Neural cell (in vitro differentiated cells): Measurements from ENCODE around the gene ZBTB32. TPM values are rescaled to one million over a fixed set of nuclear protein-coding genes. Genes with fewer than 3 reads are reported as not detected.

Experiments used
- H2AFZ ChIP-seq: fragments of 200-600, 300-800 bp; sonication (generic), shearing (Covaris generic); 2 replicates; pipeline ENCODE4 v1.6.0; 2014; ENCODE audit warnings: low read depth, mild to moderate bottlenecking, antibody characterized with exemption, low read length, moderate library complexity
- H3F3A ChIP-seq: fragments of 200-600 bp; shearing (Covaris generic); 2 replicates; pipeline ENCODE4 v1.6.1; 2016; ENCODE audit warnings: mild to moderate bottlenecking, moderate library complexity, mixed read lengths, antibody characterized with exemption, low read length; ENCODE audit not compliant: insufficient read depth, poor library complexity, severe bottlenecking
- H3K27ac ChIP-seq: fragments of 200-600, 300-800 bp; sonication (generic), shearing (Covaris generic); 2 replicates; pipeline ENCODE4 v1.5.1; 2014; ENCODE audit warnings: mild to moderate bottlenecking, low read length, moderate library complexity
- H3K27me3 ChIP-seq: fragments of 300-800, 200-600 bp; sonication (generic), shearing (Covaris generic); 2 replicates; pipeline ENCODE4 v1.6.0; 2014; ENCODE audit warnings: mild to moderate bottlenecking, low read depth, low read length, moderate library complexity; ENCODE audit not compliant: insufficient read depth
- H3K36me3 ChIP-seq: fragments of 300-800, 200-600 bp; sonication (generic), shearing (Covaris generic); 2 replicates; pipeline ENCODE4 v1.5.1; 2014; ENCODE audit warnings: mild to moderate bottlenecking, antibody characterized with exemption, low read length, moderate library complexity; ENCODE audit not compliant: insufficient read depth
- H3K4me2 ChIP-seq: fragments of 300-800, 200-600 bp; sonication (generic), shearing (Covaris generic); 2 replicates; pipeline ENCODE4 v1.6.0; 2014; ENCODE audit warnings: mild to moderate bottlenecking, low read length
- H3K4me3 ChIP-seq: fragments of 300-800, 200-600 bp; sonication (generic), shearing (Covaris generic); 2 replicates; pipeline ENCODE4 v1.5.1; 2014; ENCODE audit warnings: mild to moderate bottlenecking, low read length, moderate library complexity
- H3K79me2 ChIP-seq: fragments of 200-600 bp; shearing (Covaris generic); replicated peaks from 2 replicates; pipeline ENCODE4 v1.6.0; 2014; ENCODE audit warnings: mild to moderate bottlenecking, low read length, moderate library complexity; ENCODE audit not compliant: insufficient read depth
- H3K9ac ChIP-seq: fragments of 300-800, 200-600 bp; sonication (generic), shearing (Covaris generic); 2 replicates; pipeline ENCODE4 v1.6.1; 2016; ENCODE audit warnings: mild to moderate bottlenecking, low read length, mixed read lengths
- H3K9me2 ChIP-seq: fragments of 200-600 bp; shearing (Covaris generic); 2 replicates; pipeline ENCODE4 v1.6.1; 2016; ENCODE audit warnings: mild to moderate bottlenecking, low read length, mixed read lengths; ENCODE audit not compliant: insufficient read depth
- H3K9me3 ChIP-seq: fragments of 200-600, 300-800 bp; sonication (generic), shearing (Covaris generic); 2 replicates; pipeline ENCODE4 v1.6.1; 2016; ENCODE audit warnings: mild to moderate bottlenecking, mixed run types, low read length, moderate library complexity, mixed read lengths
- H4K20me1 ChIP-seq: fragments of 200-600 bp; shearing (Covaris generic); 2 replicates; pipeline ENCODE4 v1.6.1; 2016; ENCODE audit warnings: mild to moderate bottlenecking, mixed run types; ENCODE audit not compliant: insufficient read depth
- CTCF ChIP-seq: fragments of 450-650 bp; IDR thresholded peaks from 2 replicates; pipeline ENCODE4 v1.5.1; 2014; ENCODE audit warnings: antibody characterized with exemption, mild to moderate bottlenecking, moderate library complexity; ENCODE audit not compliant: poor library complexity, severe bottlenecking
- EP300 ChIP-seq: fragments of 450-650 bp; conservative IDR thresholded peaks from 2 replicates; pipeline ENCODE4 v1.6.1; 2014; ENCODE audit warnings: antibody characterized with exemption, mild to moderate bottlenecking, moderate library complexity; ENCODE audit not compliant: poor library complexity, severe bottlenecking
- EZH2 ChIP-seq: fragments of 200-600, 300-800 bp; shearing (Covaris generic), sonication (generic); IDR thresholded peaks from 2 replicates; pipeline ENCODE4 v1.6.1; 2014; ENCODE audit warnings: antibody characterized with exemption, low read length, borderline replicate concordance, mild to moderate bottlenecking; ENCODE audit not compliant: insufficient read depth, poor library complexity, severe bottlenecking
- MXI1 ChIP-seq: fragments of 450-650 bp; conservative IDR thresholded peaks from 2 replicates; pipeline ENCODE4 v1.6.1; 2014; ENCODE audit warnings: antibody characterized with exemption, mild to moderate bottlenecking; ENCODE audit not compliant: poor library complexity, severe bottlenecking
- POLR2AphosphoS5 ChIP-seq: IDR thresholded peaks from 2 replicates; pipeline ENCODE4 v1.6.1; 2012
- RAD21 ChIP-seq: fragments of 450-650 bp; conservative IDR thresholded peaks from 2 replicates; pipeline ENCODE4 v1.6.1; 2014; ENCODE audit warnings: antibody characterized with exemption, mild to moderate bottlenecking, moderate library complexity
- REST ChIP-seq: IDR thresholded peaks from 2 replicates; pipeline ENCODE4 v1.6.1; 2012; ENCODE audit warnings: borderline replicate concordance
- SMC3 ChIP-seq: fragments of 450-650 bp; conservative IDR thresholded peaks from 2 replicates; pipeline ENCODE4 v1.6.1; 2014; ENCODE audit warnings: antibody characterized with exemption, mild to moderate bottlenecking, moderate library complexity; ENCODE audit not compliant: poor library complexity
- TAF1 ChIP-seq: IDR thresholded peaks from 2 replicates; pipeline ENCODE4 v1.6.1; 2012; ENCODE audit warnings: low read depth
- polyA plus RNA-seq: library from polyadenylated mRNA; depleted of rRNA; stranded (reverse); fragments of >200 nt; gene quantifications from 2 replicates; pipeline ENCODE4 v1.2.3, GENCODE V29; 2014

The ZBTB32 gene
- polyA plus RNA-seq, 1 donor from 2014 or later: not detected

GRCh38 chr19:35759697-35760096 lies 55.3 kb downstream of the ZBTB32 start:
- no peak overlapping the region for H3K9ac ChIP-seq
- no peak overlapping the region for H3K27ac ChIP-seq
- H3K36me3 ChIP-seq: no peaks in the 10 kb centered on the region
- H3K4me3 ChIP-seq: no peak overlapping the region
- H3K4me2 ChIP-seq: no peak overlapping the region
- peaks cover 15% of the 10 kb centered on the region for H3K79me2 ChIP-seq
- H3K27me3 ChIP-seq: no peaks in the 10 kb centered on the region
- H3K9me3 ChIP-seq: no peaks in the 10 kb centered on the region
- H3K9me2 ChIP-seq: no peaks in the 10 kb centered on the region
- no peak overlapping the region for H2AFZ ChIP-seq
- no peak for TF ChIP-seq REST
- no peak for TF ChIP-seq TAF1
- no peak for TF ChIP-seq SMC3
- TF ChIP-seq CTCF: no peak
- TF ChIP-seq RAD21: no peak
- no peak for TF ChIP-seq POLR2AphosphoS5
- TF ChIP-seq EZH2: no peak
- TF ChIP-seq MXI1: no peak
- TF ChIP-seq EP300: no peak
- no peaks in the 10 kb centered on the region for H4K20me1 ChIP-seq
- no peaks in the 10 kb centered on the region for H3F3A ChIP-seq

GRCh38 chr19:35760711-35761349 lies 56.5 kb downstream of the ZBTB32 start:
- Histone ChIP-seq H3K4me3 (no peak overlapping the region), H3K27me3 (no peaks in the 10 kb centered on the region), H3K79me2 (peaks cover 15% of the 10 kb centered on the region), H3K9me3 (no peaks in the 10 kb centered on the region), H4K20me1 (no peaks in the 10 kb centered on the region), H3K9me2 (no peaks in the 10 kb centered on the region), H3K9ac (no peak overlapping the region), H3K36me3 (no peaks in the 10 kb centered on the region), H3K27ac (no peak overlapping the region), H2AFZ (no peak overlapping the region), H3F3A (no peaks in the 10 kb centered on the region), H3K4me2 (no peak overlapping the region)
- TF ChIP-seq MXI1: no peak
- no peak for TF ChIP-seq SMC3
- no peak for TF ChIP-seq POLR2AphosphoS5
